ENCODE results near the gene SENP5. TPM values are rescaled to one million over a fixed set of nuclear protein-coding genes. Genes with fewer than 3 reads are reported as not detected.
A peak's percentile ranks its signal among the peaks of the same experiment; 100 is the strongest.

Gene SENP5
- total RNA-seq, 1 experiment from 2014 or later, result 27.6 TPM

GRCh38 chr3:196969660-196970546 is 102.2 kb downstream of the SENP5 start:
- CTCF ChIA-PET, result interaction anchor here (0.7 to 2.4 kb wide), 3 partner anchors 360 to 448 kb away, joined by 3 to 18 read pairs (median 3); no protein-coding TSS in a partner anchor
- no peaks in the 10 kb centered on the region for H3K9me2 ChIP-seq (ENCODE audit: insufficient read depth)
- POLR2A ChIA-PET, result no interaction called here
- H2AFZ ChIP-seq (ENCODE audit: low read depth, low read length, poor library complexity, severe bottlenecking), result peak overlapping the region; percentile 85
- no peaks in the 10 kb centered on the region for H3K27me3 ChIP-seq (ENCODE audit: insufficient read depth, low read length)
- peak overlapping the region; percentile 97 for H3K4me2 ChIP-seq (ENCODE audit: low read length)
- peak overlapping the region; percentile 47 to 67 for H3K4me3 ChIP-seq (replicated peaks in 1 of 2; ENCODE audit: low read depth in 1 of 2, low read length in 2 of 2)
- H4K20me1 ChIP-seq (ENCODE audit: insufficient read depth), result no peaks in the 10 kb centered on the region
- no peaks in the 10 kb centered on the region for H3K36me3 ChIP-seq (ENCODE audit: control insufficient read depth in 1 of 2, insufficient read depth in 2 of 2, low read length in 2 of 2)
- RAD21 ChIA-PET (ENCODE audit: low non-redundant PET in 1 of 2, low total read pairs in 2 of 2, uncharacterized antibody in 2 of 2, unreplicated experiment in 2 of 2), result interaction anchor here (0.6 to 1.0 kb wide), 3 partner anchors 28 to 360 kb away, joined by 3 to 4 read pairs (median 3); partner anchors contain the start of gene NCBP2 (in 1 of the 2)
- peak overlapping the region; percentile 47; the same call in 1 of the 2 replicates for H3K27ac ChIP-seq (ENCODE audit: low read depth, low read length)
- TF ChIP-seq CBX3 (IDR thresholded peaks at IDR 0.05; ENCODE audit: low read depth), result no peak
- TF ChIP-seq, protein P1, sequence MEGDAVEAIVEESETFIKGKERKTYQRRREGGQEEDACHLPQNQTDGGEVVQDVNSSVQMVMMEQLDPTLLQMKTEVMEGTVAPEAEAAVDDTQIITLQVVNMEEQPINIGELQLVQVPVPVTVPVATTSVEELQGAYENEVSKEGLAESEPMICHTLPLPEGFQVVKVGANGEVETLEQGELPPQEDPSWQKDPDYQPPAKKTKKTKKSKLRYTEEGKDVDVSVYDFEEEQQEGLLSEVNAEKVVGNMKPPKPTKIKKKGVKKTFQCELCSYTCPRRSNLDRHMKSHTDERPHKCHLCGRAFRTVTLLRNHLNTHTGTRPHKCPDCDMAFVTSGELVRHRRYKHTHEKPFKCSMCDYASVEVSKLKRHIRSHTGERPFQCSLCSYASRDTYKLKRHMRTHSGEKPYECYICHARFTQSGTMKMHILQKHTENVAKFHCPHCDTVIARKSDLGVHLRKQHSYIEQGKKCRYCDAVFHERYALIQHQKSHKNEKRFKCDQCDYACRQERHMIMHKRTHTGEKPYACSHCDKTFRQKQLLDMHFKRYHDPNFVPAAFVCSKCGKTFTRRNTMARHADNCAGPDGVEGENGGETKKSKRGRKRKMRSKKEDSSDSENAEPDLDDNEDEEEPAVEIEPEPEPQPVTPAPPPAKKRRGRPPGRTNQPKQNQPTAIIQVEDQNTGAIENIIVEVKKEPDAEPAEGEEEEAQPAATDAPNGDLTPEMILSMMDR (IDR thresholded peaks at IDR 0.05 in 2 of 3, conservative IDR thresholded peaks at IDR 0.05 in 1 of 3; ENCODE audit: borderline replicate concordance in 1 of 3, insufficient read depth in 1 of 3, low read depth in 2 of 3, low read length in 2 of 3), result peak; percentile 45 to 56 (median 54); a peak in 5 of 6 replicates
- TF ChIP-seq ZFX (IDR thresholded peaks at IDR 0.05), result peak; percentile 63; the same call in 1 of the 2 replicates
- no peak for TF ChIP-seq SRF (IDR thresholded peaks at IDR 0.05; ENCODE audit: low read depth)
- peak; percentile 66 for TF ChIP-seq RAD21 (IDR thresholded peaks at IDR 0.05; ENCODE audit: low read depth)
- peak; percentile 34; the same call in 1 of the 2 replicates for TF ChIP-seq POLR2AphosphoS5 (IDR thresholded peaks at IDR 0.05; ENCODE audit: low read depth, low read length)
- no peak for TF ChIP-seq JUND (IDR thresholded peaks at IDR 0.05)
- TF ChIP-seq, protein P2, sequence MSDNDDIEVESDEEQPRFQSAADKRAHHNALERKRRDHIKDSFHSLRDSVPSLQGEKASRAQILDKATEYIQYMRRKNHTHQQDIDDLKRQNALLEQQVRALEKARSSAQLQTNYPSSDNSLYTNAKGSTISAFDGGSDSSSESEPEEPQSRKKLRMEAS (IDR thresholded peaks at IDR 0.05), result peak; percentile 72
- peak overlapping the region; percentile 64 for H3K9ac ChIP-seq (ENCODE audit: low read length)
- H3K79me2 ChIP-seq (ENCODE audit: insufficient read depth, low read length), result no peaks in the 10 kb centered on the region
- no peaks in the 10 kb centered on the region for H3K9me3 ChIP-seq (ENCODE audit: control insufficient read depth in 1 of 2, insufficient read depth in 1 of 2, low read depth in 1 of 2, low read length in 2 of 2)
- peaks cover 7 to 21% of the 10 kb centered on the region in 2 experiments; a peak in 2 of 4 replicates for H3K4me1 ChIP-seq (ENCODE audit: control insufficient read depth in 1 of 2, insufficient read depth in 2 of 2, low read length in 2 of 2)
- no TSS peak for BruUV-seq (replicated peaks)
- ATAC-seq, result peak; percentile 82
- intact Hi-C loops (cut with micrococcal nuclease), result loop anchor here (5.0 kb wide), 1 partner anchor 443 kb away; no protein-coding TSS in a partner anchor
- DNase-seq (ENCODE audit: low read depth, low spot score), result no peak

All from HCT116 (cell line).